HS-27A (cell line): ENCODE measurements around the gene DUX4.
"Not testable (repeated sequence)": the region's sequence is repeated elsewhere in the genome, so short reads cannot be mapped to it uniquely, and the experiment has no call there.

Source experiments
- DNase-seq: peaks from one replicate; pipeline ENCODE4 v3.0.0-alpha.2; 2012; ENCODE audit warnings: low read depth, missing footprints

The DUX4 gene

GRCh38 chr4:190173428-190173827, at the start of gene DUX4:
TSS of gene DUX4 (plus strand) at chr4:190173774. CDS start at chr4:190173774, 0 bp downstream.
- DNase-seq, result not testable (repeated sequence)

GRCh38 chr4:190175436-190175835, 1.9 kb downstream of the DUX4 start:
- not testable (repeated sequence) for DNase-seq

- DNase-seq, result not testable (repeated sequence)
These were observed 4.4 kb downstream of the DUX4 start for GRCh38 chr4:190177727-190178605.

- DNase-seq, result not testable (repeated sequence)
These were observed 5.0 kb downstream of the DUX4 start for GRCh38 chr4:190178606-190178990.

- not testable (repeated sequence) for DNase-seq
These were observed 5.6 kb downstream of the DUX4 start for GRCh38 chr4:190179030-190179739.

GRCh38 chr4:190179740-190180094, 6.1 kb downstream of the DUX4 start:
- DNase-seq, result not testable (repeated sequence)

- not testable (repeated sequence) for DNase-seq
These were observed 7.4 kb downstream of the DUX4 start for GRCh38 chr4:190180947-190181346.

GRCh38 chr4:190181481-190182100, 8.0 kb downstream of the DUX4 start:
- not testable (repeated sequence) for DNase-seq

GRCh38 chr4:190203510-190203909, 29.9 kb downstream of the DUX4 start:
- not testable (repeated sequence) for DNase-seq
